ES-I3 (cell line): ENCODE results near the gene TUBB2B.

ENCODE experiments used
- H3K36me3 ChIP-seq: 2 replicates; pipeline ENCODE4 v1.6.1; 2013; ENCODE audit warnings: mild to moderate bottlenecking, low read length, control low read depth, moderate library complexity; ENCODE audit not compliant: insufficient read depth
- H3K4me1 ChIP-seq: 2 replicates; pipeline ENCODE4 v1.6.1; 2013; ENCODE audit warnings: mild to moderate bottlenecking, control low read depth, low read length; ENCODE audit not compliant: insufficient read depth
- H3K9ac ChIP-seq: 2 replicates; pipeline ENCODE4 v1.6.1; 2013; ENCODE audit warnings: low read depth, mild to moderate bottlenecking, low read length, moderate library complexity
- H3K9me3 ChIP-seq: 2 replicates; pipeline ENCODE4 v1.6.1; 2013; ENCODE audit warnings: mild to moderate bottlenecking, low read length, moderate library complexity; ENCODE audit not compliant: control insufficient read depth, insufficient read depth

The TUBB2B gene

DNA sequence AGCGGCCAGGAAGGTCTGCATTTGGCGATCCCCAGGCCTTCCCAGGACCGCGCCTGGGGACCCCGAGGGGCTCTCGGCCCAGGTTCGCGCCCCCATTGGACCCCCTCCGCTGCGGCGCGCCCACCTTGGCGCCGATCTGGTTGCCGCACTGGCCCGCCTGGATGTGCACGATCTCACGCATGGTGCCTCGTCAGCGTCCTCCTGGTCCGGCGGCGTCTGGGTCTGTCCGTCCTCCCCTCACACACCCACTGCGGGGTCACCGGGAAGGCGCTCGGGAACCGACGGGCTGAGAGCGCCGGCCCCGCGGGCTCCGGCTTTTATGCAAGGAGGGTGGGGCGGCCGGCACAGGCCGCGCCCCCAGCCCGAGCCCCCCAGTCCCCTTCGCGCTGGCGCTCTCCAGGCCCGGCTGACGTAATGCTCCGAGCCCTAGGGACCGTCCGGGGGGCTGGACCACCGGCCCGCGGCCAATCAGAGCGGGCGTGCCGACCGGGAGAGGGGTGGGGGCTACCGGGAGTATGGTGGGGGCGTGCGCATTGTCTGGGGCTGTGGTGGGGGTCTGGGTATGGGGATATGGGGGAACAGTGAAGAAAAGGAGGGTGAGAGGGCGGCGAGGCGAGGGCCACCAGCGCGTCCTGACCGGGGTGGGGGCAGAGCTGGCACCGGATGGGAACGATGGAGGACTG, at the start of gene TUBB2B:
TUBB2B (minus strand) TSS at position 291 of the 683 bp plus-strand sequence; CDS start at position 181, 110 bp downstream.
- Histone ChIP-seq H3K9me3 (no peaks in the 10 kb centered on the region), H3K36me3 (peaks cover 3% of the 10 kb centered on the region; the same call in 1 of the 2 replicates), H3K9ac (peak within 1 kb of the TSS; percentile 81), H3K4me1 (peaks cover 3% of the 10 kb centered on the region; the same call in 1 of the 2 replicates)

DNA sequence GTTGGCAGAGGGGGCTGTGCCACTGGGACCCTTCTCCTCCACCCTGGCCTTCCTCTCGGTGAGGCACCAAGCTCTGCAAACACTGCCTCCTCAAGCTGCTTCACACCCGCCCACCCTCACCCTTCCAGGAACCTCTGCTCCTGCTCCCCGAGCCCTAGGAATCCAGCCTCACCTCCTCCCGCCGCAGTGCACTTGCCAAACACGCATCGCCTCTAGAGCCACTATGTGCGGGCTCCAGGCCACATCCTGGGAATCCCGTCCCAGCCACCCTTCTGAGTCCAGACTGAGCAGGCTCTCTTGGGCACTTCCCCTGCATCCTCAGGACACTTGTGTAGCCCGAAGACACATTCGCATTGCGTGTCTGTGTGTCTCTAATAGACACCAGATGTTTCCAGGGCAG, 49.8 kb upstream of the TUBB2B start:
- no peaks in the 10 kb centered on the region for H3K36me3 ChIP-seq
- H3K9ac ChIP-seq, result no peak overlapping the region
- H3K9me3 ChIP-seq, result no peaks in the 10 kb centered on the region
- peaks cover 13% of the 10 kb centered on the region for H3K4me1 ChIP-seq

DNA sequence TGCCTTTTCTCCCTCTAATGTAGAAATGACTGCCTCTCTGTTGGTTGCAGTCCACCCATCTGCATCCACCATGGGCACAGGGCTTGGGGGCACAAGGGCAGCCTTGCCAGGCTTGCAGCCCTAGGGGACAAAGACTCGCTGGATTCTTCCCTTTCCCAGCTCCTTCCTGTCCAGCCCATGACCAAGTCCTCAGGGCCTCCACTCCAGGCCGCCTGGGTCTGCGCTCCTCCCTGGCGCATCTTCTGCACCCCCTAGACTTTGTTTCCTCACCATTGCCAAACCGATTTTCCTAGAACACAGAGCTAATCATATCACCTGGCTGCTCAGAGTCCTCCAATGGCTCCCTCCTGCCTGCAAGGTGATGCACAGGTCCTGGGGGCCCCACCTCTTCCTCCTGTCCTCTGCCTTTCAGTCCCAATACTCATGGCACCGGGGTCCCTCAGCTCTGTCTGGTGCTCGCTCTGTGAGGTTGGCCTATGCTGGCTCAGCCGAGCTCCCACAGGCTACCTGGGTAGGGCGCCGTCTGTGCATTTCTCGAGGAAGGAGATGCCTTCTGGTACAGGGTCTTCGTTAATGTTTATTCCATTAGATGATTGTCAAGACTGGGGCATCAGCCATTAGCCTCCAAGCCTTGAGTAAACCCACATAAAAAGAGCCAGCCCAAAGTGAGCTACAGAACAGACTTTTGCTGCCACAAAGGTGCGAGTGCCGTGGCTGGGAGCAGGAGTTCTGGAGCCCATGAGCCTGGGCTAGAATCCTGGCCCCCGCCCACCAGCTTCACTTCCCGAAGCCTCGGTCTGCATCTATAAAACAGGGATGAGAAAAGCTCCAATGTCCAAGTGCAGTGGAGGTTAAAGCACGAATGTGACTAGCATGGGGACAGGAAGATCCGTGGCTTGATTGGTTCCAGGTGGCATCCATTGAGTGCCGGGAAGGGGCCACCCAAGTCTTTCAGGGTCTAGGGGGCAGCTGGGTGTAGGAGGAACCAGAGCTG, 49.0 kb upstream of the TUBB2B start:
- Histone ChIP-seq H3K9ac (no peak overlapping the region), H3K36me3 (no peaks in the 10 kb centered on the region), H3K9me3 (no peaks in the 10 kb centered on the region), H3K4me1 (peaks cover 6% of the 10 kb centered on the region; the same call in 1 of the 2 replicates)

DNA sequence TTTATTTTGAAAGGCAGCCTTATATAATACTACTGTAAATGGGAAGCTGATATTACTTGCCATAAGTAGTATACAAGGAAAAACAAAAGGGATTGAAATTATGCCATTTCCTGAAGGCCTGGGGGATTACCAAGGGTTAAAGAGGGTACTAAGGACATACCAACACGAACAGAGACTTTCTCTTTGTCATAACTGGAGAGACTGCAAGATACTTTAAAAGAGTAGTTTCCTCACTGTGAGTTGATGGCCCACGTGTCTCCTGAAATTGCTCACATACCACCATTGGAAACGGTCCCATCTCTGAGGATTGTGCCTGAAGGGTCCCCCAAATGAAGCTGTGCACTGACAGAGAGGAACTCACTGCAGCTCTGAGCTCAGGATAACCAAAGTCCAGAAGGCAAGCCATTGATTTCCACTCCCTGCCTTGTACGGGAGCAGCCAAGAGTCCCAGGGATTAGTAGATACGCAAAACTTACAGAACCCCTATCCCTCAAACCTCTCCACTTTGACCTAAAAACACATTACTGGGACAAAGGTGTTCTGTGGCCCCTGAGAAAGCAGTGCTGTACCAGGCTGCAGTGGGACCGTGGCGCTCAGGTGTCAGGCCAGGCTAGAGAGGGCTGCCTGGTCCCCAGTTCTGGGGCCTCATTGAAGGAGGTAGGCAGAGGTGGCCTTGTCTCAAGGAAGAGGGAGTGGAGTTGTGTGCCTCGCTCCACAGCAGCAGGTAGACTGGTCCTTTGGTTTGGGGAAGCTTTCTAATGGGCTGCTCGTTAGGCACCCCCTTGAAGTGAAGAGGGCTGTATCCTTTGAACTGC, 46.5 kb upstream of the TUBB2B start:
- no peak overlapping the region for H3K9ac ChIP-seq
- H3K36me3 ChIP-seq, result peaks cover 7% of the 10 kb centered on the region
- no peaks in the 10 kb centered on the region for H3K4me1 ChIP-seq
- no peaks in the 10 kb centered on the region for H3K9me3 ChIP-seq

DNA sequence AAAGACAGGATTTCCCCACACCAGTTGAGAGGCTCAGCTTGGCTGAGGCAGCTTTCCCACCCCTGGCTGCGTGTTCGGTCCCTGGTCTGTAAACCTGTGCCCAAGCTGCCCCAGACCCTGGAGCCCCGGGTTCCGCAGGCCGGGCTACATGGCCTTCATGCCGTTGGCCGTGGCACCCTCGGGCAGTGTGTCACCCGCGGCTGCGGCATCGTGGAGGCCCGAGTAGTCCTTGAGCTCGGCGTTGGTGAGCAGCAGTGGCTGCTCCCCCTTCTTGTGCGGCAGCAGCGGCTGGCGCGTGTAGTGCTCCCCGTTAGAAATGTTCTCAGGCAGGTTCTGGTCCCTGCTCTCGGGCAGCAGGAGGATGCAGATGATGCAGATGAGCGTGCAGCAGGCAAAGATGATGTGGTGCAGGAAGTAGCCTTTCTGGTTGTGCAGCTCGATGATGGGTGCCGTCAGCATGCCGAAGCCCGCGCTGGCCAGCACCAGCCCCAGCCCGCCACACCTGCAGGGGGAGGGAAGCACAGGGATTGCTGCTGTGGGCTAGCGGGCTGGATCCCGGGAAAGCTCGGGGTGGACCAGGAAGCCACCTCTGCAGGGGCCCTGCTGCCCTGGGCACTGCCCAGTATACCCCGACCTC, 45.6 kb upstream of the TUBB2B start:
- Histone ChIP-seq H3K36me3 (peaks cover 7% of the 10 kb centered on the region), H3K4me1 (no peaks in the 10 kb centered on the region), H3K9ac (no peak overlapping the region), H3K9me3 (no peaks in the 10 kb centered on the region)

DNA sequence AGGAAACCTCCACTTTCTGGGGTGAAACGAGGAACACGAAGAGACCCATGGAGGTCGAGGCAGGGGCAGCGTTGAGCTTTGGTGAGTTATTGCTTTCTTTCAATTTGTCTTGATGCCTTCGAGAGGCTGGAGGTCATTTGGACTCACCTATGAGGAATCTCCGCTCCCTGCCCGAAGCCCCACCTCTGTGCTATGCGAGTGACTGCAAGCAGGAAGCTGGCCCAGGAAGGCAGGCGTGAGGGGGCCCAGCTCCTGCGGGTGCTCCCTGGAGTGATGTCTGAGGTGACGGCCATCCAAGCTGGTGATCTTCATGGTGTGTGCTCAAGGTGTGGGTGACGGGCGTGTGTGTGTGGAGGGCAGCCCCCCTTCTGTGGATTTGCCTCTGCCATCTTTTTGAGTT, 44.3 kb upstream of the TUBB2B start:
- Histone ChIP-seq H3K4me1 (no peaks in the 10 kb centered on the region), H3K9ac (no peak overlapping the region), H3K9me3 (no peaks in the 10 kb centered on the region), H3K36me3 (peaks cover 11% of the 10 kb centered on the region)

DNA sequence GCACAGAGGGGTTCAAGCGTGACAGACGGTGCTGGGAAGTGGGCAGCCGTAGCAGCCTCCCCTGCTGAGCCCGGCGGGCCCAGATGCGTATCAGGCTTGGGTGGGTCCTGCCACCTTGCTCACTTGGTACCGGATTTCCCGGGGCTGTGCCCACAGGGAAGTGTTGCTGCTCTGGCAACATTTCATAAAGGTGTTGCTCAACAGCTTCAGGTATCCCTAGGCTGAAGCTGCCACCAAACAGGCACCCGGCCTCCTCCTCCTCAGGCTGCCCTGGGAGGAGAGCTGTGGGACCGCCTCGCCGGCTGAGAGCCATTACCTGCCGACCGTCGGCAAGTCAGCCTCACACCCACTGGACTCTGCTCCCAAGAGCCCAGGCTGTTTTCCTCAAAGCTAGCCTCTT, 42.8 kb upstream of the TUBB2B start:
- Histone ChIP-seq H3K36me3 (peaks cover 11% of the 10 kb centered on the region), H3K9me3 (no peaks in the 10 kb centered on the region), H3K4me1 (no peaks in the 10 kb centered on the region), H3K9ac (no peak overlapping the region)

DNA sequence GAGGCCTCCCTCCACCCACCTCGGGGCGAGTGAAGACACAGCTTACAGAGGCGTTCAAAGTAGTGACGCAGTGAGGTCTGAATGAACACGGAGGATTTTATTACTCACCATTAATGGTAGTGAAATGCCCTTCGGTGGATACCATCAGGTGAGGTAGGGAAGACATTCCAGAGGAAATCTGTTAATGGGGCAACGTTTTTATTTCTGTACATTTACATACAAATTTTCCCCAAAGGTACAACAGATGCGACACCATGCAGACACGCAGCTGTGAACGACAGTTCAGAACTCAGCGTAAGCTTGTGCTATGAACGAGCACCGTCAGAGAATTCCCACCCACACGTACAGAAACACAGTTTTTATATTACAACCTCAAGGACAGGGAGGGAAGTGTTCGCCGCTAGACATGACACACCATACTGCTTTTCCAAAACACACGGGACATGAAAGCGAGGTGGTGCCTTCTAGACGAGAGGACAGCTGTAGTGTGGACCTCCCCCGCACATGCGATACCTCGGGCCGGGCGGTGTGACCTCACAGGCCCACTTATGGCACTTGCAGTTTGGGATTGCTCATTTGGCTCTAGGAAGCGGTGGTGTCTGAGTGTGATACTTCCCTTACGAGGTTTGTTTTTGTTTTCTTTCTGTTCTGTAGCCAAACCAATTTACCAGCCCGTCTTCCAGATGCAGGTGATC, 42.0 kb upstream of the TUBB2B start:
- H3K36me3 ChIP-seq, result peaks cover 17% of the 10 kb centered on the region

DNA sequence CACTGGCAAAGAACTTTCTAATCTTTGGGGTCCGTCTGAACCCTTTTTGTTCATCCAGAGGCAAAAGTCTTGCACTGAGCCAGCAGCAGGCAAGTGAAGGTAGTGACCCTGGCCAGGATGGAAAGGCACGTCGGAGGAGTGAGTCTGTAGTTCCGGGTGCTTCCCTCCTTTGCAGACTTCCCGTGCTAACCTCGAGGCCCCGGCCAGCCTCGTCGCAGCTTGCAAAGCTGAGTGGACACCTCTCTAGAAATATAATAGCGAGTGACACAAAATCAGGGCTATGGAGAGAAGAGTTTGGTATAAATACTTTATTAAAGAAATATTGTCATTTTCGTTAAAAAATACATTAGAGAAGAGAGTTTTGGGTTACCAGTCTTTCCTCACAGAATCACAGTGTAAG, 41.2 kb upstream of the TUBB2B start:
- no peaks in the 10 kb centered on the region for H3K4me1 ChIP-seq
- no peak overlapping the region for H3K9ac ChIP-seq
- peaks cover 18% of the 10 kb centered on the region for H3K36me3 ChIP-seq
- no peaks in the 10 kb centered on the region for H3K9me3 ChIP-seq

More for the DNA sequence above, 42.0 kb upstream of the TUBB2B start:
- Histone ChIP-seq H3K9ac (no peak overlapping the region), H3K4me1 (no peaks in the 10 kb centered on the region), H3K9me3 (no peaks in the 10 kb centered on the region)

DNA sequence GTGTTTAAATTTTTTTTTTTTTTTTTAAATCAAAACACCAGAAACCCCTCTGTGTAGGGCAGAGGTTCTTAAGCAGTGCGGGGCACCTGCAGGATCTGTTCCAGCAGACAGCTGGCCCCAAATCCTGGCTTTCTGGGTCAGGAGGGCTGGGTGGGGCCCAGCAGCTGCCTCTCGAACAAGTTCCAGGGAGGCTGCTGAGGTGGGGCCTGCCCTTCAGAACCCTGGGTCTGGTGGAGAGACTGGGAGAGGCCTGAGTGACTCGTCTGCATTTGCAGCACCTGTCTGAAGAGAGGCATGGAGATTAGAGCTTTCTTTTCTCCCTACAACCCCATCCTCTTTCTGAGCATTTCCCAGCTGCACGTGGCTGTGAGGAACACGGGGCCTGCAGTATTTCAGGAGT, 39.7 kb upstream of the TUBB2B start:
- no peaks in the 10 kb centered on the region for H3K4me1 ChIP-seq
- H3K36me3 ChIP-seq, result peaks cover 18% of the 10 kb centered on the region
- H3K9me3 ChIP-seq, result no peaks in the 10 kb centered on the region
- H3K9ac ChIP-seq, result no peak overlapping the region

DNA sequence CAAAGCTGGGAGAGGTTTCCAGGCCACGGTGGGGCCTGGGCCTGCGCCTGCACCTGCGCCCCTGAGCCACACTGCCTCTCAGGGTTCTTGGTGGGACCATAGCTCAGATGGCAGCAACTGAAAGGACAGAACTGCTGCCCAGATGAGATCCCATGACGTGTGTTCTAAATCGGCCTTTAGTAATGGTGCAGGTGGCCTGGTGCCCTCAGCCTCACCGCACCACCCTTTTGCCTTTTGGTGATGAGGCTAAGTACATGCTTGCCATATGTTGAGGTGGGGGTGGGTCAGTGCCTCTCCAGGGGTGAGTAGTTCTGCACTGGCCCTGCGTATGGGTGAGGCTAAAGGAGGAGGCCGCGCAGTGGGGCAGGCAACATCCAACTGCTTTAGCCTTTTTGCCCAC, 38.7 kb upstream of the TUBB2B start:
- Histone ChIP-seq H3K36me3 (peaks cover 16% of the 10 kb centered on the region), H3K9ac (no peak overlapping the region), H3K4me1 (no peaks in the 10 kb centered on the region), H3K9me3 (no peaks in the 10 kb centered on the region)

DNA sequence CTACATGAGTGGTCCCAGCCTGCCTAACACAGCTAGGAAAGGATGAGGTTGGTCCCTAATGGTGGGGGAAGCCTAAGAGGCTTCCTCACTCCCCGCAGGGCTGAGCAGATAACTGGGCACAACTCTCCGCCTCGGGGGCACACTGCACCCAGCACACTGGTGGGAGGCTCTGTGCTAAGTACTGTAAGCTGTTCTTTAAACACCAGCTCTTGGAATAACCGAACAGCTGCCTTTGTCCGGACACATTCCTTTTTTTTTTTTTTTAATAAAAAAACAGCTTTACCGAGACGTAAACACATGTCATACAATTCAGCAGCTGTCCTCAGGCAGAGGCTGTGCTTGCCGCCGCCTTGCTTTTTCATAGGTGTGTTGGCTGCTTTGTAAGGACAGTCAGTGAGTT, 38.2 kb upstream of the TUBB2B start:
- H3K36me3 ChIP-seq, result peaks cover 15% of the 10 kb centered on the region
- H3K4me1 ChIP-seq, result 0 out of 2 replicates have a peak, but pooled peaks cover 2% of the 10 kb centered on the region
- no peak overlapping the region for H3K9ac ChIP-seq
- H3K9me3 ChIP-seq, result no peaks in the 10 kb centered on the region

DNA sequence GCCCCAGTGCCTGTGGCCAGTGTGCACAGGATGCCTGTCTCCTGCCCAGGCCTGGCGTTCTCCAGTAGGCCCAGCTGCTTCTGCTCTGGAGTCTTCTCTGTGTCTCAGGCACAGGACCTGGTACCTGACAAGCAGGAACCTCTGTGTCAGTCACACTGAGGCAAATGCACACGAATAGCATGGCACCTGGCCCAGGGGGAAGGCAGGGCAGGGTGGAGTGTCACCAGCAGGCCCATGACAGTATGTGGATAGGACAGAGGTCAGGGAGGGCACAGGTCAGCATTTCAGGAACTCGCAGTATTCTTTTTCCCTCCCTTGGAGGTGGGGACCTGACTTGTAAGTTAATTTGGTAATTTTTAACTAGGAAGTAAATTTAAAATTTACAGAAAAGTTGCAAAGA, 36.9 kb upstream of the TUBB2B start:
- Histone ChIP-seq H3K4me1 (0 out of 2 replicates have a peak, but pooled peaks cover 5% of the 10 kb centered on the region), H3K9ac (no peak overlapping the region), H3K36me3 (peaks cover 12% of the 10 kb centered on the region; the same call in 1 of the 2 replicates), H3K9me3 (no peaks in the 10 kb centered on the region)
